GM21390 (cell line): Measurements from ENCODE around the gene LTBP1.

Experiments used
- ATAC-seq: cut with Tn5 transposase; IDR thresholded peaks from one replicate; pipeline ENCODE4 v1.9.1; 2021; ENCODE audit not compliant: unreplicated experiment

The LTBP1 gene

DNA sequence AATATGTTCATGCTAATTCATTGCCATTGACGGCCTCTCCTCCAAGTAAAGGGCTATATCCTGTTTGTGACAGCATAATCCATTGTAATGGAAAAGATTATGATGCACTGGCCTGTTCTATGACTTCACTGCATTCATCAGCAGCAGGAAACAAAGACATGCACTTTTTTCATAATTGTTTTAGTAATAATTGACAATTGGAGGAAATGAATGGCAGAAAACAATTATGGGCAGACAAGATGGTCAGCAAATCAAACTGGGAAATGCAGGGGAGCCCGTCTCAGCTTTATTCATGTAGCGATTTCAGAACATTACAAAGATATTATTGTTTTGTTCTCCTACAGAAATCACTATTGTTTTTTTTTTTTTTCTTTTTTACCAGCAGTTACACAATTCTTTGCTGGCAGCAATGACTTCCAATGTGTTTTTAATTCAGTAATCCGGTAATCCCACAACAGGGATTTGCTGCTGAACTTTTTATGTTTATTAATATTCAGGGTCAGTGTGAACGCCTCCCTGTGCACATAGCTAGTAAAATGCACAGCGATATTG, 495.9 kb downstream of the LTBP1 start:
- no peak for ATAC-seq

DNA sequence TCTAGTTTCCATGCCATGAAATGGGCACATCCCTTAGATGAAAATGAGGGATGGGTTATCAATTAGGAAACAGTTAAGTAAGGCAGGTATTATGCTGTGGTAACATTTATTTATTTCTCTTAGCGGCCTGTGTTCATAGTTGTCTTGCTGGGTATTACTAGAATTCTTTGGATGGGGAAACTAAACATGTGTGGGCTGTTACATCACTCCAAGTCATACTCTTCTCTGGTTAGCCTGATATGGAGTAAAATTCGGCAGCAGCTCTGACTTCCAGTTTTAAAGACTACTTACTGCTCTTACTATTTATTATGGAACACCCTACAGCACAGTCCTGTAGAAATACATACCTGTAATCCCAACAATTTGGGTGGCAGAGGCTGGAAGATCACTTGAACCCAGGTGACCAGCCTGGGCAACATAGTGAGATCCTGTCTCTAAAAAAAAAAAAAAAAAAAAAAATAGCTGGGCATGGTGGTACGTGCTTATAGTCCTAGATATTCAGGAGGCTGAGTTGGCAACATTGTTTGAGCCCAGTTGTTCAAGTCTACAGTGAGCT, 496.6 kb downstream of the LTBP1 start:
- no peak for ATAC-seq

DNA sequence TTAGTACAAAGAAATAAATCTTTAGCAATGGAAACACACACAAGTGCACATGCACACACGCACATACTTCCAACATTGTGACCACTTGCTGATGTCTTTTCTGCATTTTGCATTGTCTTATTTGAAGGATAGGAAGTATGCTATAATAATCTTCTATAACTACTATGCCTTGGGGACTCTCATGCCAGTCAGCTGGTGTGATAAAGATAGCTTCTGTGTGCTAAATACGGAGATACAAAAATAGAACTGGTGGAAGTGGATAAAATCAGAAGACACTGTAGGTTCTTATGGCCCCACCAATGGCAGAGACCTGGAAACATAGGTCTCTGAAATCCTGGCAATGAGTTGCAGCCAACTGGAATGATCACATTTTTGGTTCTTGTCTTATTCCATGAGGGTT, 498.2 kb downstream of the LTBP1 start:
- no peak for ATAC-seq

DNA sequence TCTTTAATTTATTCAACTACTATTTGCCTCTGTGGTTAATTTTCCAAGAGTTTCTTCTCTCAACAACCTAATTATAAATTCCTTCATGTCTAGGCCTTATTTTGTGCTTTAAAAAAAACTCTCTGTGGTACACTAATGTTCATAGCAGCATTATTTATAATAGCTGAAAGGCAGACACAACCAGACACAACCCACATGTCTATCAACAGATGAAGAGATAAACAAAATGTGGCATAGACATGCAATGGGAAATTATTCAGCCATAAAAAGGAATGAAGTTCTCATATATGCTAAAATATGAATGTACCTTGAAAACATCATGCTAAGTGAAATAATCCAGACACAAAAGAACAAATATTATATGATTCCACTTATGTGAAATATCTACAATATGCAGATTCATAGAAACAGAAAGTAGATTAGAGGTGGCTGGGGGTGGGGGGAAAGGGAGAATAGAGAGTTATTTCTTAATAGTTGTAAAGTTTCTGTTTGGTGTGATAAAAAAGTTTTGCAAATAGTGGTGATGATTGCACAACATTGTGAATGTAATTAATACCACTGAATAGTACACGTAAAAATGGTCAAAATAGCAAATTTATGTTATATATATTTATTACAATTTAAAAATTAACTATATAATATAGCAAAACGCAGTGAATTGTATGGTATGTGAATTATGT, 501.6 kb downstream of the LTBP1 start:
- no peak for ATAC-seq
